NK-92 (cell line): ENCODE measurements around the gene TNFRSF19.

Experiments used
- DNase-seq: peaks from one replicate; lab custom pipeline; 2025; ENCODE audit not compliant: unreplicated experiment; lab: John Stamatoyannopoulos, UW

TNFRSF19 gene

DNA sequence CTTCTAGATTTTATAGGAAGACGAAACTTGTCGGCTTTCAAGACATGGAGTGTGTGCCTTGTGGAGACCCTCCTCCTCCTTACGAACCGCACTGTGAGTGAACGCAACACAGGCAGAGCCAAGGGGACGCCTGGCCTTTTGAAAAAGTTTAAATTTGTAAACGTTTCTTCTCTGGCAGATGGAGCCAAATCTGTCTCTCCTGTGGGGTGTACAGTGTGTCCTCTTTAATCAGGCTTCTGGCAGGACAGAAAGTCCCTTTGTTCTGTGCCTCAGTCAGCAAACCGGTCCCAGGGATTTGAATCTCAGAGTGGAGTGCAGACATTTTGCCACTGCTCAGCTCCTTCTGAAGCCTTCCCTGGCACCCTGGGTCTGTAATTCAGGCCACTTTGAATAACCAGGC is 56.5 kb downstream of the TNFRSF19 start:
- no peak for DNase-seq

GRCh38 chr13:23627410-23627809 is 57.2 kb downstream of the TNFRSF19 start:
- DNase-seq: no peak

- no peak for DNase-seq
Measured at GRCh38 chr13:23628250-23628649, 58.0 kb downstream of the TNFRSF19 start.

- DNase-seq: no peak
Measured at GRCh38 chr13:23628765-23629565, 58.8 kb downstream of the TNFRSF19 start.

GRCh38 chr13:23629566-23630272 is 59.5 kb downstream of the TNFRSF19 start:
- DNase-seq: no peak

DNA sequence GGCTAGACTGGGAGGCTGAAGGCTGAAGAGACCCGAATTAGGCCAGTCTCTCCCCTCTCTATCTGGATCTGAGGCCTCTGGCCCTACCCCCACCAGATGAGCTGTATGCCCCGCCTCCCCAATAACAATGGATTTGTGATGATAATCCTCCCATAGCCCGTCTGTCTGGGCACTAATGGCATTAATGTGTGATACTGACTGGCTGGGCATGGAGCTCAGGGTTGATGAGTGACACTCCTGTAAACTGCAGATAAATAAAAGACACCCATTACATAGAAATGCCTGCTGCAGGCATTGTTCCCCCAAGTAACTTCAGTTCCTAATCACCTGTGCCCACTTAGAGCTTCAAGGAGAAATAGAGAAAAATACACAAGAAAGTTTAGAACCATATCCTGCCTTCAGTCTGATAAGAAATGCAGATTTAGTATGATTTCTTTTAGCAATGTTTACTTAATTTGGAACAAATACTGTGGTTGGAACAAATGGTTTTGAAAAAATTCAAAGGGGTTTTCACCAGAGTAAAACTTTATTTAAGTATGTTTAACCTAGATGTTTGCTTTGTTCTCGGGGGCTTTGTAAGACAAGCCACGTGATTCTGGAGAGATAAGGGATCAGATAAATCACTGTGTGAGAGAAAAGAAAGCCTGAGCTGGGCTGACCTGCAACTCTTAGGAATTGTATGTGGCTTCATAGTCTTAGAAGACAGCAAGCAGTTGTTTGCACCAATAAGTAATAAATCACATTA is 60.3 kb downstream of the TNFRSF19 start:
- DNase-seq: no peak

GRCh38 chr13:23631311-23632047 is 61.3 kb downstream of the TNFRSF19 start:
- DNase-seq: no peak

DNA sequence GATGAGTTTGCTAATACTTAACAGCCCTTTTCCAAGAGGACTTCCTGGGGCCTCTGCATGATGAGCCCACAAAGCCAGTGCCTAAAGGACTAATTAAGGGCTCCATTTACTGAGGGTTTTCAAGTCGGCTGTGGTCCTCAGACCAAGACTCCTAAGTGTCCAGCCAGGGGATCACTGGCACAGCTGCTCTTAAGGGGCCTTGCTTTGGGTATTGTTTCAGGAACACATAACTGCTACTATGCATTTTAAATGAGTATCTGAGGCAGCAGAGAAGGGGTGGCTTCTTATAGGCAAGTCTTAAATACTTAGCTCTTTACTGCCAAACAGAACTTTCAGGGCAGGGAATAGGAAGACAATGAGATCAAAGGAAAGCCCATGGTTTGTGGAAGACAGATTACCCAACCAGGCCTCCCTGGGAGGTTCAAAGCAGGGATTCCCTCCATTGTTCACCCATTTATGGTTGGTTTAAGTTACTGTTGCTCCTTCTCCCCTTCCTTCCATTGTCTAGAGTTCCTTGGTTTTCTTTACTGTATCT is 61.9 kb downstream of the TNFRSF19 start:
- DNase-seq: no peak

GRCh38 chr13:23632741-23633140 is 62.5 kb downstream of the TNFRSF19 start:
- no peak for DNase-seq

- DNase-seq: no peak
Measured at GRCh38 chr13:23634897-23635296, 64.7 kb downstream of the TNFRSF19 start.

DNA sequence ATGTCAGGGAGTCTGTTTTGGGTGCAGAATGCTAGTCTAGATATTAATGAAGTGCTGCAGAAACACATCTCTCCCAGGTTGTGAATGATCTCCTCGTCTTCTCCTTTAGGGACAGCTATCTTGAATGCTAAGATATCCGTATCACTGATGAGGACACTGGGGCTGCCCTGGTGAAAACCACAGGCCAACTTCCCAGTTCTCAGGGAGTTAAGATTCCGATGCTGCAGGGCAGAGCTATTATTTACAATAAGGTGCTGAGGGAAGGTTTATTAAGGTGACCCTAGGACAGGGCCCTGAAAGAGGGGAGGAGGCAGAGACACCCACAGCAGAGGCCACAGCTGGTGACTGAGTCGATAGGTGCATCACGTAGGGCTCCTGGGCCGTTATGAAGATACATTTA is 66.1 kb downstream of the TNFRSF19 start:
- no peak for DNase-seq

- DNase-seq: no peak
Measured at GRCh38 chr13:23637829-23638228, 67.6 kb downstream of the TNFRSF19 start.

DNA sequence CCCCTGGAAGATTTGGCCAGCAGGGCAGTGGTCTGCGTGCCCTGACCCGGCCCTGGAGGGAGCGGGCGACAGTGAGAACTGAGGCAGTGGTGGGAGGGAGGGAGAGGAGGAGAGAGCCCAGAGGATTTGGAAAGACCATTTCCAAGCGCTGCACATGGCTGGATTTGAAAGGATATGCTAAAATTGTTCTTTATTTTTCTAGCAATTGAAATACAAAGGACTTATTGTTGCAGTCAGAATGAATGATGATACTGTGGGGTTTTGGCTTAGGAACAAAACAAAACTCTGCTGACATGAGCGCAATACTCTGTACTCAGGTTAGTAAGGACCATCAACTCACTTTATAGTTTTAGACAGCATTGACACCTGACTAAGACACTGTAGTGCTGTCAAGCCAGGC is 69.5 kb downstream of the TNFRSF19 start:
- DNase-seq: no peak

DNA sequence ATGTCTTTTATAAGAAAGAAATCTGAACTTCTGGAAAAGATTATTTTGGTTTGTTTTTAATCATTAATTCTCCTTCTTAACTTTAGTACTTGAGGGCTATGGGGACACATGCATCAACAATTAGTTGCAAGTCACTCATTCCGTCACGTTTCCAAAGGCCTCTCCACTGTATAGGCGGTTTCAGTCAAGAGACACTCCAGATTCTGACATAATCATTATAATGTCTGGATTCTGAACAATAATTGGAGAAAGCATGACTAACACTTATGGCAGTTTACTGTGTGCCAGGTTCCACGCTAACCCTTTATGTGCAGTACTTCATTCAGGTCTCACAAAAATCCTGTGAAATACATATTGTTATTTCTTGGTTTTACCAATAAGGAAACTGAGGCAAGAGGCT is 71.9 kb downstream of the TNFRSF19 start:
- DNase-seq: no peak

- DNase-seq: no peak
Measured at GRCh38 chr13:23643338-23644125, 73.3 kb downstream of the TNFRSF19 start.

GRCh38 chr13:23644126-23644419 is 73.9 kb downstream of the TNFRSF19 start:
- DNase-seq: no peak

DNA sequence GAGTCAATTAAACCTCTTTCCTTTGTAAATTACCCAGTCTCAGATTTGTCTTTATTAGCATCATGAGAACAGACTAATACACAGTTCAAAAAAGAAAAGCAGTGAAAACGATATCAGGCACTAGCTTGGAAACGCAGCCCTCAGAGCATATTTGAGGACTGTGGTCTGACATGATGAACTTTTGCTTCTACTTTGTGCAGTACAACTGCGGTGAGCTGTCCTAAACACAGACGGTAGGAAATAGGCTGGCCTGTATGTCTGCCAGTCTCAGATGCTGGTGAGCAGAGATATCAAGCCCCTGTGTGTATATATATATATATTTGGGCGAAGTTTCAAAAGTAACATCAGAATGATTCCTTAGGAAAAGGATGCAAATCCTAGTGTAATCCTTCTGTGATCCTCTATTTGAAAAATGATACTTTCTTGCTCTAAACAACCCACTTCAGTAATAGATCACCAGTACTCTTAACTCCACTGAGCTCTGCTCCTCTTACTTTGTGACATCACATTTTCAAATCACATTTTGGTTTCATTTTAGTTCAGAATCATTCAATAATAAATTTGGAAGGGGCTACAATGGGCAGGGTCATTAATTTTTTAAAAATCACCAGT is 74.4 kb downstream of the TNFRSF19 start:
- DNase-seq: no peak

DNA sequence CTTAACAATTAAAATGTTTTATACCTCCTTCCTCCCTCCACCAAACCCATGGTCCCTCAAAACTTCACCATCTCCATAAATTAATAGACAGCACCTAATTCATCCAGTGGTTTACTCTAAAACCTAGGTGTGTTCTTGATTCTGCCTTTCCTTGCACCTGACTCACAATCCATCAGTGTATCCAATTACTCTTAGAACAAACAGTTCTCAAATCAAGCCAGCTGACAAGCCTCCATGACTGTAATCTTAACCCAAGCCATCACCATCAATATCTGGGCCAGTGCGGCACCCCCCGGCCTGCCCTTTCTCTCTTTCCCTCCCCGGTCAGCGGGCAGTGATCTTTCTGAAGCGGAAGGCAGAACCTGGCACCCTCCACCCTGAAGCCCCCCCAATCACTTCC is 75.6 kb downstream of the TNFRSF19 start:
- DNase-seq: no peak

DNA sequence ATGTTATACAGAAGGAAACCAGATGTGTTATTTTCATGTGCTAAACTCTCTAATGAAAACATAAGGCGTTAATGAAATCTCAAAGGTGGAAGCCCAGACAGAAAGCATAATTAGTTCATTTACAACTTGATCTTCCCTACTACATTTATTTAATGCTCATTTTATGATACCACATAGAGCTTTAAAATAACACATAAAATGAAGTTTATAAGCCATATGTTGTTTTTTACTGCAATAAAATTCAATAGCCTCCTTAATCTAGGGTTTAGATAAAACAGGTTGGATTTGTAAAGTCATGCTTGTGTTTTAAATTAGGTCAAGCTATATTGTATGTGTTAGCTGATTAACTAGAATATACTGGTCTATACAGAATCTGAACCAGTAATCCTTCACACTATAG is 81.2 kb downstream of the TNFRSF19 start:
- DNase-seq: no peak

GRCh38 chr13:23651887-23652286 is 81.7 kb downstream of the TNFRSF19 start:
- DNase-seq: no peak
